ENCODE measurements around the gene SERPINB2. TPM values are rescaled to one million over a fixed set of nuclear protein-coding genes. Genes with fewer than 3 reads are reported as not detected.
"Not testable (repeated sequence)": the region's sequence is repeated elsewhere in the genome, so short reads cannot be mapped to it uniquely, and the experiment has no call there.

SERPINB2 gene
- polyA plus RNA-seq, 3 donors = 0.06 to 0.15 TPM; not detected in 1

GRCh38 chr18:63930773-63931354 is 43.4 kb downstream of the SERPINB2 start:
- DNase-seq (ENCODE audit: low read depth in 3 of 3, low spot score in 2 of 3) = no peak

GRCh38 chr18:63936156-63936931 is 48.8 kb downstream of the SERPINB2 start:
- peak; percentile 25 to 44 (median 39) for DNase-seq (ENCODE audit: low read depth in 3 of 3, low spot score in 2 of 3)

- DNase-seq (ENCODE audit: low read depth in 3 of 3, low spot score in 2 of 3) = no peak
Measured at GRCh38 chr18:63936932-63937393, 49.5 kb downstream of the SERPINB2 start.

- DNase-seq (ENCODE audit: low read depth in 3 of 3, low spot score in 2 of 3) = no peak
Measured at GRCh38 chr18:63940008-63940407, 52.5 kb downstream of the SERPINB2 start.

- DNase-seq (ENCODE audit: low read depth in 3 of 3, low spot score in 2 of 3) = not testable (repeated sequence)
Measured at GRCh38 chr18:63940543-63941050, 53.1 kb downstream of the SERPINB2 start.

- DNase-seq (ENCODE audit: low read depth in 3 of 3, low spot score in 2 of 3) = no peak
Measured at GRCh38 chr18:63947051-63947790, 59.7 kb downstream of the SERPINB2 start.

- DNase-seq (ENCODE audit: low read depth in 3 of 3, low spot score in 2 of 3) = no peak
Measured at GRCh38 chr18:63949068-63949737, 61.7 kb downstream of the SERPINB2 start, which contains the start of gene HMSD. Gene HMSD (plus strand): TSS chr18:63949301. CDS start chr18:63953456, 4,155 bp downstream.

GRCh38 chr18:63951302-63951705 is 63.8 kb downstream of the SERPINB2 start:
- no peak for DNase-seq (ENCODE audit: low read depth in 3 of 3, low spot score in 2 of 3)

Other genes with a start within 250 kb of the SERPINB2 start
- gene SERPINB4, start 243.4 kb upstream of the SERPINB2 start, polyA plus RNA-seq (ENCODE audit: insufficient read length in 3 of 3) = not detected
- under 1 TPM in 2 of 3 donors, not detected in 1; 0.12 to 0.17 TPM for gene SERPINB3, start 225.8 kb upstream of the SERPINB2 start, polyA plus RNA-seq (ENCODE audit: insufficient read length in 3 of 3)
- not detected for gene SERPINB11, start 184.7 kb upstream of the SERPINB2 start, polyA plus RNA-seq (ENCODE audit: insufficient read length in 3 of 3)
- under 1 TPM; 0.32 to 0.76 (median 0.47) TPM for gene SERPINB7, start 112.3 kb upstream of the SERPINB2 start, polyA plus RNA-seq (ENCODE audit: insufficient read length in 3 of 3)
- under 1 TPM; 0.06 to 0.58 (median 0.40) TPM for gene SERPINB10, start 20.3 kb downstream of the SERPINB2 start, polyA plus RNA-seq (ENCODE audit: insufficient read length in 3 of 3)
- gene HMSD, start 61.6 kb downstream of the SERPINB2 start, polyA plus RNA-seq (ENCODE audit: insufficient read length in 3 of 3) = 1 to 10 TPM in 2 of 3 donors, under 1 TPM in 1; 0.78 to 2.2 (median 1.6) TPM
- 1 to 10 TPM; 3.2 to 4.5 (median 3.9) TPM for gene SERPINB8, start 82.4 kb downstream of the SERPINB2 start, polyA plus RNA-seq (ENCODE audit: insufficient read length in 3 of 3)

All from right renal cortex interstitium (tissue), 3 donors.